ENCODE data around the gene CBX2.
A peak's percentile ranks its signal among the peaks of the same experiment; 100 is the strongest.
"Not testable (repeated sequence)": the region's sequence is repeated elsewhere in the genome, so short reads cannot be mapped to it uniquely, and the experiment has no call there.

The CBX2 gene

DNA sequence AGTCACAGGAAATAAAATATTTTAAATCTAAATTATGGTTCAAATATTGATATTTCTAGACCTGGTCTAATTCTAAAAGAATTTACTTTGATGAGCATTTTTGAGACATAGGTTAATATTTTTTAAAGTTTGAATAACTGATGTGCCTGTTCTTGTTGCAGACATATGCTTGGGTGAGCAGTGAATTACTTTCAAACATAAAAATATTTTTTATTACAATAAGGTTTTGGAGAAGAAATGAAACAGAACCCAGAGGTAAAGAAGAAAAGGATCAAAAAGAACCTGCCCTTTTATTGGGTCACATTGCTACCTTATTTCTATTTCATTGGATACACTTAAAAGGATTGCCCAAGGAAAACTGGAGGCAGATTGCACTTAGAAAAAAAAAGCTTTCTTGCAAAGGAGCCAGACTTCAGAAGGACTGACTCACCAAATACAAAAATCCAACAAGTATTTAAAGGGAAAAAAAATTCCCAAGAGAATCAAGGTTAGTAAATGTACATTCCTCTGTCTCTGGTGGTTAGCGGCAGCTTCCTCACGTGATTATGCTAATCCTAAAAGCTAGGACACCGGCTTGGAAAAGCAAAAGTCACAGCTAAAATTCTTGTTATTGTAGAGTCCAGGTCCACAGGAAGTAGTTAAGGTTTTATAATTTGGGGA is 28.7 kb upstream of the CBX2 start:
- no peak for TF ChIP-seq CTCF (IDR thresholded peaks at IDR 0.05; ENCODE audit: low read depth, low read length)
- no peak overlapping the region for H3K4me3 ChIP-seq (replicated peaks in 1 of 2; ENCODE audit: low read depth in 2 of 2, low read length in 2 of 2)
- peak; percentile 73 to 82 for DNase-seq (ENCODE audit: low read depth in 2 of 2)

- no peak for DNase-seq (ENCODE audit: low read depth in 2 of 2)
- TF ChIP-seq CTCF (IDR thresholded peaks at IDR 0.05; ENCODE audit: low read depth, low read length): no peak
- no peak overlapping the region for H3K4me3 ChIP-seq (replicated peaks in 1 of 2; ENCODE audit: low read depth in 2 of 2, low read length in 2 of 2)
Measured at GRCh38 chr17:79749958-79750357, 28.0 kb upstream of the CBX2 start.

- H3K4me3 ChIP-seq (replicated peaks in 1 of 2; ENCODE audit: low read depth in 2 of 2, low read length in 2 of 2): no peak overlapping the region
- TF ChIP-seq CTCF (IDR thresholded peaks at IDR 0.05; ENCODE audit: low read depth, low read length): no peak
- no peak for DNase-seq (ENCODE audit: low read depth in 2 of 2)
Measured at GRCh38 chr17:79750650-79751545, 27.1 kb upstream of the CBX2 start.

- H3K4me3 ChIP-seq (replicated peaks in 1 of 2; ENCODE audit: low read depth in 2 of 2, low read length in 2 of 2): no peak overlapping the region
- DNase-seq (ENCODE audit: low read depth in 2 of 2): no peak
- no peak for TF ChIP-seq CTCF (IDR thresholded peaks at IDR 0.05; ENCODE audit: low read depth, low read length)
Measured at GRCh38 chr17:79752175-79752574, 25.8 kb upstream of the CBX2 start.

GRCh38 chr17:79754370-79754769 is 23.6 kb upstream of the CBX2 start:
- no peak for TF ChIP-seq CTCF (IDR thresholded peaks at IDR 0.05; ENCODE audit: low read depth, low read length)
- DNase-seq (ENCODE audit: low read depth in 2 of 2): no peak
- no peak overlapping the region for H3K4me3 ChIP-seq (replicated peaks in 1 of 2; ENCODE audit: low read depth in 2 of 2, low read length in 2 of 2)

DNA sequence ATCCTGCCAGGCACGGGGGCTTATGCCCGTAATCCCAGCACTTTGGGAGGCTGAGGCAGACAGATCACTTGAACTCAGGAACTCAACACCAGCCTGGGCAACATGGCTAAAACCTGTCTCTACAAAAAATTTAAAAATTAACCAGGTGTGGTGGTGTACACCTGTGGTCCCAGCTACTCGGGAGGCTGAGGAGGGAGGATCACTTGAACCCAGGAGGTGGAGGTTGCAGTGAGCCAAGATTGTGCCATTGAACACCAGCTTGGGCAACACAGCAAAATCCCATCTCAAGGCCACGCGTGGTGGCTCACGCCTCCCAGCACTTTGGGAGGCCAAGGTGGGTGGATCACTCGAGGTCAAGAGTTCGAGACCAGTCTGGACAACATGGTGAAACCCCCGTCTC is 23.0 kb upstream of the CBX2 start:
- not testable (repeated sequence) for DNase-seq (ENCODE audit: low read depth in 2 of 2); H3K4me3 ChIP-seq (replicated peaks in 1 of 2; ENCODE audit: low read depth in 2 of 2, low read length in 2 of 2)

- DNase-seq (ENCODE audit: low read depth in 2 of 2): no peak
- no peak overlapping the region for H3K4me3 ChIP-seq (replicated peaks in 1 of 2; ENCODE audit: low read depth in 2 of 2, low read length in 2 of 2)
- no peak for TF ChIP-seq CTCF (IDR thresholded peaks at IDR 0.05; ENCODE audit: low read depth, low read length)
Measured at GRCh38 chr17:79755591-79755990, 22.4 kb upstream of the CBX2 start.

All from cardiac fibroblast (primary cell).